ENCODE measurements around the gene SPZ1. TPM values are rescaled to one million over a fixed set of nuclear protein-coding genes. Genes with fewer than 3 reads are reported as not detected.

Gene SPZ1
- total and polyA plus RNA-seq, 2 of the 8 experiments (the other 6 are each of a cell fraction or from before 2014, with no cell fraction given), result not detected

- TF ChIP-seq HDAC6 (IDR thresholded peaks at IDR 0.05; ENCODE audit: low read depth, low read length) (no peak), GABPA (IDR thresholded peaks at IDR 0.05; ENCODE audit: borderline replicate concordance, insufficient read depth, low read length) (no peak), E2F6 (IDR thresholded peaks at IDR 0.05) (peak; percentile 34; the same call in 1 of the 2 replicates), CTCF (IDR thresholded peaks at IDR 0.05; ENCODE audit: control extremely low read depth in 1 of 3, insufficient read depth in 1 of 3, low read depth in 1 of 3, low read length in 3 of 3) (peak in 2 of 3 experiments; percentile 78; a peak in 3 of 4 replicates), RAD21 (IDR thresholded peaks at IDR 0.05 in 1 of 2, conservative IDR thresholded peaks at IDR 0.05 in 1 of 2; ENCODE audit: low read depth in 2 of 2, low read length in 2 of 2) (peak; percentile 95 to 96)
- Histone ChIP-seq H3K9me3 (ENCODE audit: insufficient read depth in 2 of 2, low read depth in 1 of 2, low read length in 1 of 2) (no peaks in the 10 kb centered on the region), H3K27me3 (replicated peaks in 1 of 4; ENCODE audit: control insufficient read depth in 3 of 4, extremely low read depth in 1 of 4, insufficient read depth in 3 of 4, low read length in 3 of 4) (no peaks in the 10 kb centered on the region), H2BK5ac (ENCODE audit: low read depth, low read length) (no peak overlapping the region; the same call in 1 of the 2 replicates), H3K18ac (ENCODE audit: extremely low read depth, low read length) (no peak overlapping the region), H3K23ac (ENCODE audit: insufficient read length) (no peak overlapping the region), H4K20me1 (replicated peaks in 1 of 2; ENCODE audit: control insufficient read depth in 1 of 2, insufficient read depth in 2 of 2, low read length in 2 of 2) (no peaks in the 10 kb centered on the region), H2AFZ (ENCODE audit: low read length) (no peak overlapping the region), H4K5ac (ENCODE audit: insufficient read length, low read depth, low read length) (no peak overlapping the region), H3K4ac (replicated peaks; ENCODE audit: insufficient read length, low read depth, low read length) (no peak overlapping the region), H3K9ac (replicated peaks in 1 of 4; ENCODE audit: extremely low read depth in 1 of 4, low read depth in 3 of 4, low read length in 3 of 4) (no peak overlapping the region), H3K14ac (ENCODE audit: insufficient read length) (no peak overlapping the region), H3K27ac (ENCODE audit: low read depth, low read length) (no peak overlapping the region), H3K4me2 (ENCODE audit: insufficient read depth in 1 of 2, low read depth in 2 of 2, low read length in 2 of 2) (no peak overlapping the region), H3K4me3 (ENCODE audit: extremely low read depth in 1 of 4, insufficient read depth in 2 of 4, low read depth in 3 of 4, low read length in 4 of 4) (no peak overlapping the region), H2BK15ac (ENCODE audit: low read length) (no peak overlapping the region), H2BK120ac (replicated peaks; ENCODE audit: low read depth, low read length) (no peak overlapping the region), H3K56ac (replicated peaks; ENCODE audit: insufficient read length, low read depth, low read length) (no peak overlapping the region), H2BK20ac (ENCODE audit: low read length) (peak overlapping the region; percentile 62; the same call in 1 of the 2 replicates), H2AK5ac (ENCODE audit: low read depth, low read length) (no peak overlapping the region), H3K36me3 (ENCODE audit: control insufficient read depth in 2 of 4, insufficient read depth in 4 of 4, low read length in 3 of 4) (no peaks in the 10 kb centered on the region), H4K91ac (replicated peaks; ENCODE audit: insufficient read length, low read length) (no peak overlapping the region), H3K79me1 (ENCODE audit: low read depth, low read length) (no peaks in the 10 kb centered on the region), H2BK12ac (ENCODE audit: low read depth, low read length) (no peak overlapping the region), H3K4me1 (replicated peaks in 1 of 4; ENCODE audit: control insufficient read depth in 3 of 4, insufficient read depth in 4 of 4, low read length in 3 of 4) (no peaks in the 10 kb centered on the region), H3K23me2 (ENCODE audit: low read depth, low read length) (no peaks in the 10 kb centered on the region), H4K8ac (ENCODE audit: extremely low read depth, insufficient read depth, low read length) (no peak overlapping the region), H3K79me2 (ENCODE audit: control insufficient read depth in 1 of 2, insufficient read depth in 2 of 2, low read length in 2 of 2) (no peaks in the 10 kb centered on the region)
- POLR2A ChIA-PET (ENCODE audit: partially characterized antibody), result interaction anchor here (0.6 to 1.2 kb wide), 2 partner anchors 14 to 58 kb away, joined by 3 read pairs; no protein-coding TSS in a partner anchor
- WGBS, 2 experiments (ENCODE audit: extremely low coverage in 1 of 2, insufficient coverage in 1 of 2, insufficient read length in 1 of 2, insufficient replicate concordance in 2 of 2, low coverage in 1 of 2, low lambda C conversion rate in 2 of 2, missing lambda C conversion rate in 1 of 2), result 81% methylated on average over 2 of the region's 2 CpGs; no CpG with 5 or more reads in 1 of the 2 experiments
- CTCF ChIA-PET (ENCODE audit: partially characterized antibody), result interaction anchor here (0.7 to 10.0 kb wide), 23 partner anchors 9 to 232 kb away, joined by 3 to 100 read pairs (median 3); partner anchors contain the start of gene SERINC5
- FAIRE-seq (peak; percentile 93), DNase-seq (ENCODE audit: low read depth in 1 of 2, low spot score in 2 of 2) (no peak)
Measured at GRCh38 chr5:80275347-80275746, 44.5 kb upstream of the SPZ1 start.
